HG02763 (cell line): ENCODE results near the gene PLA2G2E.

Source experiments
- ATAC-seq: cut with Tn5 transposase; IDR thresholded peaks from one replicate; pipeline ENCODE4 v1.9.1; 2021; ENCODE audit warnings: mild to moderate bottlenecking, moderate library complexity; ENCODE audit not compliant: unreplicated experiment

The PLA2G2E gene, protein sequence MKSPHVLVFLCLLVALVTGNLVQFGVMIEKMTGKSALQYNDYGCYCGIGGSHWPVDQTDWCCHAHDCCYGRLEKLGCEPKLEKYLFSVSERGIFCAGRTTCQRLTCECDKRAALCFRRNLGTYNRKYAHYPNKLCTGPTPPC

DNA sequence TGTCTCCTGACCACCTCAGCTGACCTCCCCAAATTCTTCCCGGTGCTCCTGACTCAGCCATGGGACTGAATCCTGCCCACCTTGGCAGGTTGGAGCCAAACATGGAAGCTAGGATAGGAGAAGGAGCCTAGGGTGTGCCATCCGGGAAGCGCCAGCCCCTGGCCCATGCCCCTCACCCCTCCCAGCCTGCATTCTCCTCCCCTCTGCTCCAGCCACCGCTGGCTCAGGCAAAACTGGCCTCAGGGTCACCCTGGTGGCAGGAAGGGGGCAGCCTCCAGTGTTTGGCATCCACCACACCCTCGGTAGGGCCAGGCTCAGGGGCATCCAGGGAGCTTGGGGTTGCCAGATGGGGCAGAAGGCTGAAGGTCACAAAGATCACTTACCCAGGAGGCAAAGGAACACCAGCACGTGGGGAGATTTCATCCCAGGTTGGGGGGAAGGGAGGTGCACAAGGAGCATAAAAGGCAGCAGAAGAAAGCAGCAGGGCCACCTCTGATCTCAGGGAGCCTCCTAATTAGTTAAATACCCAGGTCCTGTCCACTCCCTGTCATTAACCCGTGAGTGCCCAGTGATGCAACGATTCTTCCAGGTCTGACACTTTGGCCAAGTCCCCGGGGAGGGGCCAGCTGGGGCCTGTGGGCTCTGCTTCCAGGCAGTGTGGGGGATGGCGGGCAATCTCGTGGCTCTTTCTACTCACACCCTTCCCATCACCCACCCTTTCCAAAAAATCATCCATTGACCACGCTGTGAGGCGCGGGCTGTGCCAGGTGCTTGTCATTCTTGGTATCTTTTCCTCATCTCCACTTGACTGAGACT, at the start of gene PLA2G2E:
Gene PLA2G2E, minus strand, starts transcription at position 481 of the 816 bp plus-strand sequence. Its CDS starts 58 bp downstream, at position 423.
- no peak for ATAC-seq

DNA sequence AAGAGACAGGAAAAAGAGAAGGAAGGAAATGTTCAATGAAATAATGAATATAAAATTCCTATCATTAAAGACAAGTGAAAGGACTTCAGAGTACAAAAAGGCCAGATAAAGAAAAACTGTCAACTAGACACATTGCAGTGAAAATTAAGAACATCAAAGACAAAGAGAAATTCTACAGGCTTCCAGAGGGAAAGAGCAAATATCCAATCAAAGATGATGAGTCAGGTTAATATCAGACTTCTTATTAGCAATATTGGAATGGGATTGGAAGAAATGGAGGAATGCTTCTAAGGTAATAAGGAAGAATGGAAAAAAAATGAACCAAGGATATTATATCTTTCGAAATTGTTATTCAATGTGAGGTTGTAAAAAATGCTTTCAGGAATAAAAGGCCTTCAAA, 48.2 kb upstream of the PLA2G2E start:
- no peak for ATAC-seq

- no peak for ATAC-seq
Measured at GRCh38 chr1:19969898-19970660, 46.7 kb upstream of the PLA2G2E start.

DNA sequence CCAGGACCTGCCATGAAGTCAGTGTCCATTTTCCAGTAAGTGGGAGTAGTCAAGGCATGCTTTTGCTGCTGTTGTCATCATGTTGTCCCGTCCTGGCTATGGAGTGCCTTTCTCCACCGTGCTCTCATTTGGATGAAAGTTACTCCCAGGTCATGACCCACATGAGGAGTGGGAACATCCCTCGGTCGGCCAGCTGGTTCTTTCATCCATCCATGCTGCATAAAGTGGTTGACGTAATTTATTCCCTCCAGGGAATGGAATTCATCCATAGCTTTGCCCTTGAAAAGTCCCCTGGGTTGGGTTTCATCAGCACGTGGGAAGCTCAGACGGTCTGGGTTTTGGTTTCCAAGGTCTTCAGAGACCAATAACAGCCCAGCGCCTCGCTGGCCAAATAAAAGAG, 44.4 kb upstream of the PLA2G2E start:
- ATAC-seq: no peak

DNA sequence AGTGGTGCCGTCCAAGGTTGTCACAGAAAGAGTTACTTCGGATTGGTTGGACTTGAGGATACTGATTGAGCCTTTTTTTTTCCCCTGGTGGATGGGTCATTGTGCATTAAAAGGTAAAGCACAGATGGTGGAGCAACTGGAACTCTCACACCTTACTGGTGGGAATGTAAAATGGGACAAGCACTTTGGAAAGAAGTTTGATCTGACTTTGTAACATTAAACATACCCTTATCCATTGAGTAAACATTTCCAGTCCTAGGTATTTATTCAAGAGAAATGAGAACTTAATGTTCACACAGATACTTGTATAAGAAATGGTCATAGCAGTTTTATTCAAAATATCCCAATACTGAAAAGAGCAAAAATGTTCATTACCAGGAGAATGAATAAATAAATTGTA, 41.1 kb upstream of the PLA2G2E start:
- no peak for ATAC-seq

- no peak for ATAC-seq
Measured at GRCh38 chr1:19963636-19964035, 40.2 kb upstream of the PLA2G2E start.

GRCh38 chr1:19960591-19960990, 37.2 kb upstream of the PLA2G2E start:
- no peak for ATAC-seq

DNA sequence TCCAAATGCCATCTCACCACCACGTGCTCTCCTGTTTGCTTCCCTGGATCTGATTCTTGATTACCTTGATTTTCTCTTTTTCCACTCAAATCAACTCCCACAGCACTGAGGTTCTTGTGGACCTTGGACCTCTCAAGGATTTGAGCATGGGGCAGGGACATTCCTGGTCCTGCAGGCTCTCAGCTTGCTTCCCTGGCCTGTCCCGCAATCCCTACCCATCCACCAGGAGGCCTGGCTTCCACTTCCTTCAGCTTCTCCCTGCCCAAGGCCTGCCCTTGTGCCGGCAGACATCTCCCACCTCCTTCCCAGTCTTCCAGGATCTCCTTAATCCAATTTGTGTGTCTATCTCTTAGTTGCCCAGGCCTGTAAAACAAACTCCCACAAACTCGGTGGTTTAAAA, 34.4 kb upstream of the PLA2G2E start:
- no peak for ATAC-seq

DNA sequence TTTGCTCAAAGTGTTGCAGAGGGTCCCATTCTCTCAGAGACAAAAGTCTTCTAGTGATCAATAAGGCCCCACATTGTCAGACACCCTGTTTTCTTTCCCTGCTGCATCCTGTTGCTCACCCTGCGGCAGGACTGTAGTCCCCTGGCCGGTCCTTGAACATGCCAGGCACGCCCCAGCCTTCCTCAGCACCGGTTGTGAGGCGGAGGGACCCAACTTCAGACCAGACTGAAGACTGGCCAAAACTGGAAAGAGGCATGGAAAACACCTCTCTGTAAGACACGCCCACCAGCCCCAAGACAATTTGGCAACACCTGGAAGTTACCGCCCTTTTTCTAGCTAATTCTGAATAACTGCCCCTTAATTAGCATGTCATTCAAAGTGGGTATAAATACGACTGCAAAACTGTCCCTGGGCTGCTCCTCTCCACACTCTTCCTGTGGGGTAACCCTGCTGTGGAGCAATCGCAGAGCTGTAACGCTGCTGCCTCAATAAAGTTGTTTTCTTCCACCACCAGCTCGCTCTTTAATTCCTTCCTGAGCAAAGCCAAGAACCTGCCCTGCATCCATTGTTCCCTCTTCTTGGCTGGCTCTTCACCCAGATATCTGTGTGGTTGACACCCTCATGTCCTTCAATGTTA, 32.2 kb upstream of the PLA2G2E start:
- ATAC-seq: no peak

GRCh38 chr1:19954059-19954458, 30.6 kb upstream of the PLA2G2E start:
- no peak for ATAC-seq

DNA sequence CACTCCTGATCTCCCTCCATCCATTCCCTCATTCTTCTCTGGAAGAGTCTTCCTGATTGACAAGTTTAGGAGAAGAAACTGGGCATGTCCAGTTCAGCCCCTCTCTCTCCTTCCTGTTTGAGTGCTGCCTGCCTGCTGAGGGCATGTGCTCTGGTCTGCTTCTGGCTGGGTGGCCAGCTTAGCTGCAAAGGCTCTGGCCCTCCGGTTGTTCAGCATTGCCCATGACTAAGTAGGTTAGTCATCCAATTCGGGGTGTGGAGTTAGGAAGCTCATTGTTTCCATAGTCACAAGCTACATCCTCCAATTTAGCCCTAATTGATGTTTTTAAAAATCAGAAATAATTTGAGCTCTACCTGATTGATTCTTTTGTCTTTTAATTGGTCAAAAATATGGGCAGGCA, 25.6 kb upstream of the PLA2G2E start:
- ATAC-seq: no peak

- no peak for ATAC-seq
Measured at GRCh38 chr1:19946971-19947370, 23.6 kb upstream of the PLA2G2E start.

DNA sequence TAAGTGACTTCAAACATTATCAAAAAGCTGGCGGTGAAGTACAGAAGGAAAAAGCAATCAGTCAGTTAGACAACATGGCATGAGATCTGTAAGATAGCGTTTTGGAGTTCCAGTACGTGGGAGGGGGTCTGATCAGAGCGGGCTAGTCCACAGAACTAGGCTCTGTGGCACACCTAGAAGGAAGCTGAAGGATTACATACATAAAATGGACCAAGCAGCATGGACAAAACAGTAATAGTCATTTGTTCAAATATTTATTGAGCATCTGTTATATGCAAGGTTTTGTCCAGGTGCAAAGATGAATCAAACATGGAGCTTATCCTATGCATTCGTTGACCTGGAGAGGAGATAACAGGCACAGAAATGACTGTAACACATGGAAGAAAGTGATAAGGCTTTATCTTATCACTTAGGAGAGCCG, 22.9 kb upstream of the PLA2G2E start:
- no peak for ATAC-seq

- ATAC-seq: no peak
Measured at GRCh38 chr1:19945914-19946313, 22.5 kb upstream of the PLA2G2E start.

GRCh38 chr1:19942657-19943056, 19.2 kb upstream of the PLA2G2E start:
- no peak for ATAC-seq

GRCh38 chr1:19942088-19942487, 18.7 kb upstream of the PLA2G2E start:
- ATAC-seq: no peak

GRCh38 chr1:19941206-19941568, 17.8 kb upstream of the PLA2G2E start:
- ATAC-seq: no peak

- ATAC-seq: no peak
Measured at GRCh38 chr1:19940486-19941205, 17.2 kb upstream of the PLA2G2E start.

- no peak for ATAC-seq
Measured at GRCh38 chr1:19938472-19938871, 15.1 kb upstream of the PLA2G2E start.

DNA sequence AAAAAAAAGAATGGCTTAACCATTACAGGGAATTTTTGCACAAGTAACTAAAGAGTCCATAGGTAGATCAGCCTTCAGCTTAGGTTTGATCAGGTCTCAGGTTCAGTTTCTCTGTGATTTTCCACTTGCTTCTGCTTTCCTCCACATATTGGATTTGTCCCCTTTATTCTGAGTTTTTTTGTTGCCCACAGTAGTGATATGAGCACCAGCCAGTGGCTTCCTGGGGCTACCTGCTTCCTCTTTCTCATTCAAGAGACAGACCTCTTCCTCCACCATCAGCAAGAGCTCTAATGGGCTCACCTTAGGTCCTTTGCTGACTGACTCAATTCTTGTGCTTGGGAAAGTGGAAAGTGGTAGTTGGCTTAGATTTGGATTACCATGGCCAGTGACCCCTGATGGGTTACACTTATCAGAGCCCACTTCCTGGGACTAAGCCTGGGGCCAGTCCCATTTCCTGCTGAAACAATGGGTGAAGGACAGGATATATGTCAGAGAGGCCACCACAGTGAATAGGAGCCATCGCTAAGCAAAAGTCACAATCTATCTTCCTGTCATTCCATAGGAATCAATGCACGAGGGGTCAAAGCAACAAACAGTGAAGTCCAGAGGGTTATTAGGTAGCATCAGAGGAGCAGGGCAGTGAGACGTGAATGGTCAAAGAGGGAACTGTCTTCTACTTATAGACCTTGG, 12.8 kb upstream of the PLA2G2E start:
- ATAC-seq: no peak
